ENCODE results near the gene KCNJ3.

Gene KCNJ3

DNA sequence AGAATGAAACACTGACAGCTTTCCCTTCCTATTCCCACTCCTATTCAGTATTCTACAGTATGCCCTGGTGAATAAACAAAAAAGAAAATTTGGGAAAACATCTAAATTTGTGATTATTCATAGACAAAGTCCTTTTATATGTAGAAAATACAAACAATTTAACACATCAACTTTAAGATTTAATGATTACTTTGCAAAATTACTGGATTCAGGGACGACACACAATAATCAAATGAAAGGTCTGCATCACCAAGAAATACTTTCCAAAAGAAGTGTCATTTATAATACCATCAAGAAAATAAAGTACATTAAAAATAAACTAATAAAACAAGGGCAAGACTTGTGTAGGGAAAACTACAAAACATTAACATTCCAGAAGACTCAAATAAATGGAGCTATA is 199.8 kb downstream of the KCNJ3 start:
- TF ChIP-seq CTCF (IDR thresholded peaks at IDR 0.05; ENCODE audit: low read depth, low read length, missing control alignments) = no peak
- H3K4me3 ChIP-seq (replicated peaks; ENCODE audit: low read depth, low read length) = no peak overlapping the region
- DNase-seq (ENCODE audit: extremely low read depth, low read depth) = no peak

DNA sequence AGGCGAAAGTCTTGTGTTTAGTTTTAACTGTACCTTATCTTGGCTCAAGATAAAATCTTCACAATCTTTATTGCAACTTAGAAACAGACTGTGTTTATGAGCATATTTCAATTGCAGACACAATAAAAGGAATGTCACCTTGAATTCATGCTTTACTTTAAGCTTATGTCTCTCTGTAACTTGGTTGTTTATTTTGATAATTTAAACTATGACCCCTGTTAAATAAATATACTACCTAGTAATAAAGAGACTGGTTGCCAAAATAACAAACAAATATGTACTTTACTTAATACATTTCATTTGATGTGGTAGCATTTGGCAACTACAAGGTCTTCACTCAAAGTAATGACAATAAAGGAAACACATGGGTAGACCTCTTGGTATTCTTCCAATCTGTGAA is 202.6 kb downstream of the KCNJ3 start:
- no peak overlapping the region for H3K4me3 ChIP-seq (replicated peaks; ENCODE audit: low read depth, low read length)
- TF ChIP-seq CTCF (IDR thresholded peaks at IDR 0.05; ENCODE audit: low read depth, low read length, missing control alignments) = no peak
- DNase-seq (ENCODE audit: extremely low read depth, low read depth) = no peak
